Activated T-cell treated with anti-CD3 and anti-CD28 coated beads, Interleukin-2, amount 50 U/mL, for 48 hours (primary cell): Measurements from ENCODE around the gene DOK1.

Experiments
- DNase-seq, 2 experiments: peaks; one replicate each; pipeline ENCODE4 v3.0.0-alpha.2; 2020

The DOK1 gene

DNA sequence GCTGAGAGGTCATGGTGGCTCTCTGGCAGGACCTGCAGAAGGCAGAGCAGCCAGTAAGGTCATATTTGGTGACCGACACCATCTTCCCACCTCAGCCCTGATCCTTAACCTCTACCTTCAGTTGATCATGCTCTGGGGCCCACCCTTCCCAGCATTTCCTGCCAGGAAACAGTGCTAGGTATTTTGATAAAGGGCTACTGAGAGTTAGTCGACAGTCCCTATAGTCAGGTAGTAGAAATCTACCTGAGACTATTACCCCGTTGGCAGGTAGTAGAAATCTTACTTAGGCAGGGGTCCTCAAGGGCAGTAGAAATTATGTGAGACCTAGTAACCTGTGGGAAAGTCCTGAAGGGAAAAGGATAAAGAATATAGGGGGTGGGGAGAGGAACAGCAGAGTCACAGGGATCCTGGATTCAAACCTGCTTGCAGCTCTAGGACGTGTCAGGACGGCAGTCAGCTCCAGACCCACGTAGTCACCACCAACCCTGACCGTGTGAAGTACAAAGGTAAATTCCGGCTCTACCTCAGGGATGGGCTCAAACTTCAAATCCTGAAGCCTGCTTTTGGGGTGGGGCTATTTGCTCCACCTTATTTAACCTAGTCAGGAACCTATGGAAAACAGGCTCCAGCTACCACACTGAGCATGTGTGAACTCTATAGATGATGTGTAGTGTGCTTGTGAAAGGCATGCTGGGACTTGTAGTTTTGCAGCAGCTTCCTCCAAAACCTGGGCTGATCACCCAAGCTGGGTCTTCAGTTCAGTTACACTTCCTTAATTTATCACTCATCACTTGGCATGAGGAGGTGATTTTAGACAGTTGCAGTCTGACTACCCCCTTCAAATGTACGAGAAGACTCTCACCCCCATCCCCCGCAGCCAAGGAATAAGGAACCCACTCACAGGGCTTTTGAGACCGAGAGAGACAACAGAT, 28.5 kb upstream of the DOK1 start, which contains the start of gene DQX1:
Gene DQX1, minus strand, starts transcription at position 515 of the 932 bp plus-strand sequence. Its CDS starts 502 bp downstream, at position 13.
- no peak for DNase-seq

DNA sequence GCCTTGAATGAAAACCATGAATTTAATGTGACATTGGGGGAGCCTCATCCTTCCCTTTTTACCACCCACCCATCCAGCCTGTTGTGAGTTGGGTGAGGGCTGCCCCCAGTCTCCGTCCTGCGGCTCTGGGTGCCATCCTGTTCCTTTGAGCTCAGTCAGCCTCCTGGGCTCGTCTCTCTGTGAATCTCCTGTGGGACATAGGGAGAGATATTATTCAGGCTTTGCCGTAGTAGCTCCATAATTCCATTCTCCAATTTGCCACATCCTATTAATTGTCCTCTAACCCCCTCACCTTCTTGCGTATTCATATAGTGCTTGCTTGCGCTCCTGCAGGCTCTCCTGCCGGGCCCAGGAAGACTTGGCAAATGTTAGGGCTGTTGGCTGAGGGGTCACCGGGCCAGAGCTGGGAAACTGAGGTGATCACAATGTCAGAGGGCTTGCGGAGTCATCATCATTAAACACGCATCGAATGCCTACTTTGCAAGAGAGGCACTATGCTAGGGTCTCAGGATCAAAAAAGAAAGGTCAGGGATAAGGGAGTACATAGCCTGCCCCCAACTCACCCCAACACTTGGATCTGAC, 27.8 kb upstream of the DOK1 start:
- no peak for DNase-seq

DNA sequence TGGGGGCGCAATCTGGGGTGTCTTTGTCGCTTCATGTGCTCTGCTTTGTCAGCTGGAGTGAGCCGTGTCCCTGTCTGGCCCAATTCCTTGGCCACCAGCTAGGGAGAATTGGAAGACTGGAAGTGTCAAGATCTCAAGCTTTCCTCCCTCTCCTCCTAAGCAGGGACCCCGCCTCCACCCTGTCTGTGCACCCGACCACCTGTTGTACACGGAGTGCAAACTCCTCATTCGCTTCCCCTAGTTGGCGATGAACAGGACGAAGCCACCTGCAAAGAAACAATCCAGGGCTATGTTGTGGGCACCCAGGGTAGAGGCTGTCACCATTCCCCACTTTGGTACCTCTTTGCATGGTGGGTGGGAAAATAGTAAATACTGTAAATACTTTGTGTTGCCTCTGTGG, 26.8 kb upstream of the DOK1 start:
- no peak for DNase-seq

DNA sequence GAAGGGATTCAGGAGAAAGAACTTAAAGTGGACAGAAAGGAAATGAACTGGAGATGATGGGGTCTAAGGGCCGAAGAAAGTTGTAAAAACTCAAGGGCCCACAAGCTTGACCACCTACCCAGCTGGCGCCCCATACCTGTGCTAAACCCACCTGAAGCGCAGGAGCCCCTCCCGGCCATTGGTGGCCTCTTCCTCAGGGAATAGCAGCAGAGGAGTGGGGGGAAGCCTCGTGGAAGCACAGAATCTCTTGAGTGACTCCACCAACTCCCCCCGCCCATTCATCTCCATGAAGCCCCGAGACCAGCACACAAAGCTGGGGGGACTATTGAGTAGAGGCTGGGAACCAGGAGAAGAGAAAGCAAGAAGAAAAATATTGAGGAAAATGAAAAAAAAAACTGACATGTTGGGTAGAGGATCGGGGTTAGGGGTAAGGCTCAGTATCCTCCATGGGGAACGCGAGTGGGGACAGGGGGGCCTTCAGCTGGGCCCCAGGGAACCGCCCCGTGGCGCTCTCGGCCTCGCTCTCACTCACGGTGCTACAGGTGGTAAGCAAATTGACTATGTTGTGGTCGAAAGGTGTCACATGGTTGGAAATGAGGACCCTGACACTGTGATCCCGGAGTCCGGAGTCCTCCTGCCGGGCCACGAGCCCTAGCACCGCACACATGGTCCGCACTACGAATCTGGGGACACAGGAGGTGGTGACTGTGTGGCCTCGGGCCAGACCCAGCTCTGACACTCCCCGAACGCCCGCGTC, 25.7 kb upstream of the DOK1 start:
- no peak for DNase-seq

DNA sequence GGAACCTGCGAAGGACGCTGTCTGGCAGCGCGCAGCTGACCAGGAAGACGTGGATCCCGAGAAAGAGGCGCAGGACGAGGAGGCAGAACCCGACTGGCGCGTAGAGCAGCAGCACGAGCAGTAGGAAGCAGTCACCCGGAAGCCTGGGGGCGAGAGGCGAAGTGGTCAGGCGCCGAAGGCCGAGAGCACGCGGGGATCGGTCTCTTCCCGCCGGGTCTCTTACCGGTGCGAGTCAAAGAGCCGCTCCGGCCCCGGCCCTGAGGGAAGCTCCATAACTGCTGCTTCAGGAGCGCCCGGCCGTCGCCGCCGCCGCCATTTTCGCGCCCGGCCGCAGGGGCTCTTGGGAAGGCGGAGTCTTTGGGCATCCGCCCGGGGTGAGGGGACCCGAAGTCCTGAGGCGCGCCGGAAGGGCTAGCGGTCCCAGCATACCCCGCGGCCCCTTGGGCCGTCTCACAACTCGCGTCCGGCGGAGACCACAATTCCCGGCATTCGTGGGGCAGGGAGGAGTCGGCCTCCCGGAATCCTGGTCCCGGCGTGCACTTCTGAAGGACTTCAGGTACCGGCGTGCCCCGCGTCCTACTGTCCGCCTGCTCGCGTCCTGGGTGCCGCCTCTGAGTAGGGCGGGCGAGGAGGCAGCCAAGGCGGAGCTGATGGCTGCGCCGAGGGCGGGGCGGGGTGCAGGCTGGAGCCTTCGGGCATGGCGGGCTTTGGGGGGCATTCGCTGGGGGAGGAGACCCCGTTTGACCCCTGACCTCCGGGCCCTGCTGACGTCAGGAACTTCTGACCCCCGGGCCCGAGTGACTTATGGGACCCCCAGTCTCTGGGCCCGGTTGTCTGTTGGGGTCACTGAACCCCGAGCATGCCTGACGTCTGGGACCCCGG, 24.9 kb upstream of the DOK1 start, which contains the start of the genes AUP1 and HTRA2:
Gene AUP1, minus strand, starts transcription at position 350 of the 882 bp plus-strand sequence. Its CDS starts 77 bp downstream, at position 273.
Gene HTRA2, plus strand, starts transcription at position 577 of the 882 bp plus-strand sequence. Its CDS starts 74 bp downstream, at position 651.
- peak; percentile 96 for DNase-seq

DNA sequence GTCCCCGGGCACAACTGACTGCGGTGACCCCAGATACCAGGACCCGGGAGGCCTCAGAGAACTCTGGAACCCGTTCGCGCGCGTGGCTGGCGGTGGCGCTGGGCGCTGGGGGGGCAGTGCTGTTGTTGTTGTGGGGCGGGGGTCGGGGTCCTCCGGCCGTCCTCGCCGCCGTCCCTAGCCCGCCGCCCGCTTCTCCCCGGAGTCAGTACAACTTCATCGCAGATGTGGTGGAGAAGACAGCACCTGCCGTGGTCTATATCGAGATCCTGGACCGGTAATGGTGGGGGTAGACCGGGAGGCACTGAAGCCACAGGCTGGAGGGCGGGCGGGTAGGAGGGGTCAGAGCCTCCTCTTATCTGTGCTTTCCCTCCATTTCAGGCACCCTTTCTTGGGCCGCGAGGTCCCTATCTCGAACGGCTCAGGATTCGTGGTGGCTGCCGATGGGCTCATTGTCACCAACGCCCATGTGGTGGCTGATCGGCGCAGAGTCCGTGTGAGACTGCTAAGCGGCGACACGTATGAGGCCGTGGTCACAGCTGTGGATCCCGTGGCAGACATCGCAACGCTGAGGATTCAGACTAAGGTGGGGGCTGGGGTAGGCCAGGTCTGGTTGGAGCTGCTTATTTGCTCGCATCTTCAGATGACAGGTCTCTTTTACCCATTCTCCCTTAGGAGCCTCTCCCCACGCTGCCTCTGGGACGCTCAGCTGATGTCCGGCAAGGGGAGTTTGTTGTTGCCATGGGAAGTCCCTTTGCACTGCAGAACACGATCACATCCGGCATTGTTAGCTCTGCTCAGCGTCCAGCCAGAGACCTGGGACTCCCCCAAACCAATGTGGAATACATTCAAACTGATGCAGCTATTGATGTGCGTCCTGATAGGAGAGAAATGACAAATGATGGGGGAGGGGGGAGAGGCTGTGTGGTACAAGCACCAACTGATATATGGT, 24.0 kb upstream of the DOK1 start:
- peak; percentile 67 to 68 for DNase-seq

DNA sequence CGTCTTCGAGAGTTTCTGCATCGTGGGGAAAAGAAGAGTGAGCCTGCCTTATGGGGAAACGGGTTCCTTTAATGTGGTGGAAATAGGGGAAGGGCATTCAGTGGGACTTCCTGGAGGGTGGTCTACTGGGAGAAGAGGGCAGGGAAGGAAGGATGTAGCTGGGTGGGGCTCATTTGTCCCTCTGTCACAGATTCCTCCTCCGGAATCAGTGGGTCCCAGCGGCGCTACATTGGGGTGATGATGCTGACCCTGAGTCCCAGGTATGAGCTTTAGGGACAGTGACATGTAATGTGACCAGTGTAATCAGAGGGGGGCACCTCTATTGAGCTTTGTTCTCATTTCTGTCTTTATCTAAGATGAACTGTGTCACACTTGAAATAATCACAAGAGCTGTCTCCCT, 22.9 kb upstream of the DOK1 start:
- no peak for DNase-seq

DNA sequence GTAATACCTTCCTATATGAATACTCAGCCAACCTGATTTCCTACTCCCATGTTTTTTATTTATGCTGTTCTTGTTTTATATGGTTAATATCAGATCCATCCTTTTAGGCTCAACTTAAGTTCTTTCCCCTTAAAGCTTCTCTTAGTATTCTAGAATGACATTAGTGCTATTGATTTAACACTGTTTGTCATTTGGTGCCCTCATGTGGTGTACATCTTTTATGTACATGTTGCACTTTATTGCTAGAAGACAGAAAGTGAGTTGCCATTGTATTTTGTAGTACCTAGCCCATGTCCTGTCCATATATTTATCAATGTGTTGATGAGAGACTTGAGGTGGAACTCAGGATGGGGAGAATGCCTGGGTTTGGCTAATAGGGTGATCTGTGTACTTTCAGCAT, 22.3 kb upstream of the DOK1 start:
- no peak for DNase-seq

DNA sequence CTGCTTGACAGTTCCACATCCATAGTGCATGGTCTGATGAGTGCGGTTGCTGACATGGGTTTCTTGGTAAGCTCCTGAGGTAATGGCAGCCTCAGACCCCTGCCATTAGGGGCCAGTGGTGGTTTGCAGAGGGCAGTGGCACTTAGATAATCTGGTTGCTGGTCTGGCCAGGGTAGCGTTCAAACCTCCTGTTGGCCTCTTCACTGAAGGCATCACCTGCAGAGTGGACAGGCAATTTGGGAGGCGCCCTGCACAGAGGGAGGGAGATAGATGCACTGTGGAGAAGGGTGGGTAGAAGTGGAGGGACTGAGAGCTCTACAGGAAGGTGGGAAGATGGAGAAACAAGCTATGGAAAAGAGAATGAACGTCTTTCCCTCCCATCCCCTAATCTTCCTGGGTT, 21.1 kb upstream of the DOK1 start:
- DNase-seq = no peak

DNA sequence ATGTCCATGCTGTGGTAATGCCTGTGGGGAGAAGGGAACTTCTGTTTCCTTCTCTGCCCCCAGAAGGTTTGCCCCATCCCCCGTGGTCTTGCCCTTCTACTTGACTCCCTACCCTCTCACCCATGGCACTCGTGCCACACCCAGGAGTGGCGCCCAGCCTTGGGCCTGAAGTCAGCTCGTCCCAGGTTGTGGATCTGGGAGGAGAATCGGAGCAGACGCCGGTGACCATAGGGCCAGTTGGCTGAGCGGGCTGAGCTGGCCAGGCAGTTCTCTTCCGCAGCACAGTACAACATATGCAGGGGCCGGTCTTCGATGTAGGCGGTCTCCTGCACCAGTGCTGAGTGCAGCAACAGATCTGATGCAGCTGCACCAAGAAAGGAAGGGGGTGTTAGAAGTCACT, 20.1 kb upstream of the DOK1 start:
- no peak for DNase-seq

DNA sequence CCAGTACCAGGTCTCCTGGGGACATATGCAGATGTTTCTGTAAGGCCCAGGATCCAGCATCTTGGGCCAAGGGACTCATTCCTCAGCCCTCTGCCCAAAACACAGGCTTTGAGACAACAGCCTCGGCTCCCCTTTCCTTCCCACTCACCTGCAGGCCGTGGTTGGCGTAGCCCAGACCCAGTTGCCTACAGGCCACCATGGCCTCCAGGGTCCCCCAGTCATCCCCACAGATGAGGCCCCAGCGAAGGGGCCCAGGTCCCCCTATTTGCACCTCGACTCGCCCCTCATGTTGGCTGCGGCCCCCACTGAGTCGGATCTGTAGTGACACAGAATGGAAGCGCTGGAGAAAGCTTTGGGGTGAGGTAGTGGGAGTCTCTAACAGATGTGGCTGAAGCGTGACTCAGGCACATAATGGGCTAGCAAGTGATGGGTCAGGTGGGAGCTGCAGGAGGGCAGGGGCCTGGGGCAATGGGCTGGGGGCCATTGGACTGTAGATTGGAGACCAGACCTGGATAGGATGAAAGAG, 19.0 kb upstream of the DOK1 start:
- DNase-seq = no peak

DNA sequence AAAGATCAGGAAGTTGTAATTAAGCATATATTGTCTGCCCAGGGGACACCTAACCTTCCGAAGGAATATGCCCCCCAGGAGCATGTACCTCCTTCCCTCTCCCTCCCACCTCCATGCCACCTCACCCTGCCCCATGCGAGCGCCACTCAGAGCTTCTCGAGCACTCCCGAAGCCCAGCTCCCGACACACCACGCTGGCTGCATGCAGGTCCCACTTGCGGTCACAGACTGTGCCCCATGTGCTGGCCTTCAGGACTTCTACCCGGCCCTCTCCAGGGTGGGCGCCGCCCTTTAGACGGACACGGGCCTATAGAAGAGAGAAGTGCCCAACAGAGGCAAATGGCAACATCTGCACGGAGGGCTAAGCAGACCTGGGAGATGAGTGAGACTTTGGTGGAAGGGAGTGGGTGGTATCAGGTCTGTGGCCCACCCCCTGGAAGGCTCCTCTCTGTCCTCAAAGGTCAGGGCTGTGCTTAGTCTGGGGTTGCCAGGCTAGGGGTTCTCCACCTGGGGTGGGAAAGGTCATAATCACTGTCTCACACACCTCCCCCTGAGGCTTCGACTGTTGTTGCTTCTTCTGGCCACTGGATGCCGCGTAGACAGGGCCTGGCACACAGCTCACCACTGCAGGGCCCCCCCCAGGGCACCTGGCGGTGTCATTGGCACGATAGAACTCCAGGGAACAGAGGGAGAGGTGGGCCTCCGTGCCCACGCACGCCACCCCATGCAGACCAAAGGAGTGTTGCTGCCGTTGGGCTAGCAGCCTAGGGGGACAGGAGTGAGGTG, 18.2 kb upstream of the DOK1 start:
- DNase-seq = no peak

DNA sequence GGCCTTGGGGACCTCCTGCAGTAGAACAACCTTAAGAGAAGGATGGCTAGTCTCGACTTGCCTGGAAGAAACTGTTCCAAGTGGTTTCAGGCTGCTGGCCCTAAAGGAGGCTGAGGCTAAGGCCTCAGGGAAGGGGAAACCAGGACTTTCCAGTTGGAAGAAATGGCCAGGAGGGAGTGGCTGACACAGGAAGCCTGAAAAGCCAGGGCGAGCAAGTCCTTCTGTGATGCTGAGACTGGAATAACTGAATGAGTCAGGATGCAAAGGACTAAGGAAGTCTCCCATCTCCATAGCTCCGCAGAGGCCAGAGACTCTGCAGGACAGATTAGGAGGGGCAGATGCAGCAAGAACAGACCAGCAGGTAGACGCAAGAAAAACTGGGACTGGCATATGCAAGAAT, 17.4 kb upstream of the DOK1 start:
- no peak for DNase-seq

DNA sequence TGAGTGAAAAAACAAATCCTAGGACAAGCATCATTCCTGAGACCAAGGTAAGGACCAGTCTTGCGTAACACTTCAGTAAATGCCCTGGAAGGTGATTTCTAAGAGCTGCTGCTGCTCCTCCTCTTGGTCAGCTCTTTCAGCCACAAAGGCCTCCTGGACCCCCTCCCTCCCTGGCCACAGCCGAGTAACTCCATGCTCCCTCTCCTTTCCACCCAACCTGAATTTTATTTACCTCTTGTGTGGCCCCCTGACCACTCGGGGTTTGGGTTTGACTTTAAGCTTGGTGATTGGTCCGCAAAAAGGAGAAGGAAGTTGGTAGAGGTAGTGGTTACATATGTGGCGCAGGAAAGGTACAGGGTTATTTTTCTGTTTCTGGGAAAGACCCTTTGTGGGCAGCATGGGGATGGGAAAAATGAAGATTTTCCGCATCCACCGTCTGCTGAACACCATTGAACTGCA, 15.6 kb upstream of the DOK1 start:
- DNase-seq = no peak

DNA sequence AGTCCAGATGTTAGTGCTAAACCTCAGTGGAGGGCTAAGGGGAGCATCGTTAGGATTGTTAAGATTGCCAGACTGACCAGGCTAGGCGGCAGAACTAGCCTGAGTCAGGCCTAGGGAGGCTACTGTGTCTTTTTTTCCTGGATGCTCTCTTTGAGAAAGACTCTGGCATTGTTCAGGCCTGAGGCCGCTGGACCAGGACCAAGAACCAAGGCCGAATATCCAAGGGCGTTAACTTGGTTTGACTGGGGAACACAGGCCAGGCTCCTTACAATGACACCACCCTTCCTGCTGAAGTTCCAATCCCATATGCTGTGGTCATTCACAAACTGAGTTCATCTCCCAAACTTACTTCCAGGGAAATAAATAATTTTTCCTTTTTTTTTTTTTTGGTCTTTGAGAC, 14.2 kb upstream of the DOK1 start:
- no peak for DNase-seq

DNA sequence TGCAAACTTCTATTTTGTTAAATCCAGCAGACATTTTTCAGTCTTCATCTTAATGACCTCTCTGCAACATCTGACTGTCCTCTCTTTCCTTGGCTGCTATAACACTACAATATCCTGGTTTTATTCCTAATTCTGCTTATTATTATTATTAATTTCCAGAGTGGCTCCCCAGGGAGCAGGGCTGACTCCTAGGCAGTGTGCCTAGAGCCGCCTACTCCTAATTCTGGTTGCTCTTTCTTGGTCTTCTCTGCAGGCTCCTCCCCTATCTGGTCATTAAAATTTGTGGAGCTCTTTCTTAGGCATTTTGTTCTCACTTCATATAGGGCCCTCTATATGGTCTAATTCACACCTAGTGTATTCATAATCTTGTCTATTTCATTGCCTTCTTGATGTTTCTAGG, 11.5 kb upstream of the DOK1 start:
- no peak for DNase-seq

DNA sequence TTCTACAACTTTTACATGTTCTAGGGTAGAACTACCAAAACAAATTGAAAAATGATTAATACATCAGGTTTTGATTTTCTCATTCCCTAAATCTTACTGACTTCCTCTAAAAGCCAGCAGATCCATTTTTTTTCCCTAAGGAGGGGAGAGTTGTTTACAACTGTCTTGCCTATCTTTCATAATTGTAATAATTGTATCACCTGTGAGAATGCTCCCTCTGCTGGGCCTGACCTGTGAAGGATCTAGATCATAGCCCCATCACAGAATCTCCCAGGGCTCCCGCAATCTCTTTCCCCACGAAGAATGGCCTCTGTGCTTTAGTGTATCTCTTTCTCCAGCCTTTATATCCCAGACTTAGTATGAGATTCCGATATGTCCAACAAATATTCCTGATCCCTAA, 9.9 kb upstream of the DOK1 start:
- DNase-seq = no peak

DNA sequence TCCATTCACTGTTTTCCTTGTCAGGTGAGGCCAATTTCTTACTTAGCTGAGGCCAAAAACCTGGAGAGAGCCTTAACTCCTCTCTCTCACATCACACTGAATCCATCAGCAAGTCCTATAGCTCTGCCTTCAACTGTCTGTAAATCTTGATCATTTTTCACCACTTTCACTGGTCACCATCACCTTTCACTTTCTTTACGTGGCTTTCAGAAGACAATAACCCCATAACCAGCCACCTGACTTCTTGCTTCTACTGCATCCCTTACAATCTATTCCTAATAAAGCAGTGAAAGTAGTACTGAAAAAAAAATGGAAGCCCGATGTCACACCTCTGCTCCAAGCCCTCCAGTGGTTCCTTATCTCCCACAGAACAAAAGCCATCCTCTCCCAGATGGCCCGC, 8.5 kb upstream of the DOK1 start:
- DNase-seq = no peak

DNA sequence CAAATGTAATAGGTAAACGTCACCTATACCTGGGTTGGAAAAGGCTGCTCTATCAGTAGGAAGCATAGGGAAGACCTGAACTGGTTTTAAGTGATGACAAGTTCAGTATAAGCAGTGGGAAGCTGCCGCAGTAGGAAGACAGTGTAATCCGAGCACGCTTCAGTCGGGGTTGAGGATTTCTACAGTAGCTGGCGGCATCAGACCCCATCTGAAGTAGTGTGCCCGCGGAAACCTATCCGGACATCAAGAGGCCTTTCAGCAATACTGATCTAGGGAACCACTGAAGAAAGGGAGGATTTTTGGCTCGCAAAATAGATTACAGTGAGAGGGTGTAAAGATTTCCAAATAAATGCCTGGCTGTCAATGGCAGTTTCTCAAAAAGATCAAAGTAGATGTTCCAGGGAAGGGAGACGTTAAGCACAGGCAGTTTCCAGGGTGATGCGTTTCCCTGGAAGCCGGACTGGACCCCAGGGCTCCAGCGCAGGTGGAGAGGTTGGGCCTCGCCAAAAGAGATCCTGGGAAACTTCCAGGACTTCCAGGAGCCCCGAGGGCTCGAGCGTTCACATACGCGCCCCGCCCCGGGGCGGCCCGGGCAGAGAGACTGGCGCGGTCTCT, 6.1 kb upstream of the DOK1 start:
- no peak for DNase-seq
